ENCODE results near the gene EFNA5.

Gene EFNA5

DNA sequence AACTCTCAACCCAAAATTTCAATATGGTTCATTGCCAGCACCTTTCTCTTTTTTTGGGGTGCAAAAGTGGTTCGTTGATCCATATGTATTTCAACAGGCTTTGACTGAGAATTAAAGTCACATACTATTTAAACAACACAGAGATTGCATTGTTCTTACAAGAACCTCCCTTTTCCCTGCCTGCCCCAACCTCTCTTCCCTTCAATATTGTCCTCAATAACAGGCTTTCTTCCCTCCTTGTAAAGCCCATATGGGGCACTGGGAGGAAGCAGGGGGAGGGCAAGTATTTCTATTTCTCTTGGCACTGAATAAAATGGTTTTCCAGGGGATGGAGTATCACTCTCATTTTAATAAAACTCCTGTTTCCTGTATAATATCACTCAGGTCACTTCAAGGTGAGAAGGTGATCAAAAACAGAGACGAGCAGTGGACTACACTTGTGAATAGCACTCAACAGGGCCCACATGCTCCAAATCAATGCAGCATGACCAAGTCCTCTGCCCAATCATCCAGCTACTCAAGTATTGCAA, 65.1 kb downstream of the EFNA5 start:
- no peak overlapping the region for H2BK5ac ChIP-seq (ENCODE audit: low read length)
- no peak overlapping the region for H3K4me3 ChIP-seq (ENCODE audit: low read length)
- H3K23ac ChIP-seq (ENCODE audit: low read length) = no peak overlapping the region
- H3K79me1 ChIP-seq (ENCODE audit: low read length) = peaks cover 10% of the 10 kb centered on the region
- H2AK5ac ChIP-seq (ENCODE audit: low read length) = no peak overlapping the region
- H2BK120ac ChIP-seq (ENCODE audit: low read depth, low read length) = no peak overlapping the region
- no peak for DNase-seq
- no peak overlapping the region for H4K5ac ChIP-seq (ENCODE audit: low read length)
- H3K9ac ChIP-seq (ENCODE audit: low read length) = no peak overlapping the region
- H3K56ac ChIP-seq (ENCODE audit: low read length) = no peak overlapping the region
- H3K4ac ChIP-seq (ENCODE audit: low read depth, low read length) = no peak overlapping the region
- no peak overlapping the region for H3K27ac ChIP-seq (ENCODE audit: low read depth, low read length)
- no peak overlapping the region for H2BK15ac ChIP-seq (replicated peaks; ENCODE audit: low read depth)
- no CpG with 5 or more reads among the region's 2 CpGs for WGBS (ENCODE audit: extremely low coverage, insufficient coverage, low lambda C conversion rate)
- peaks cover 12% of the 10 kb centered on the region for H3K79me2 ChIP-seq (ENCODE audit: control insufficient read depth, insufficient read depth, low read length)
- H3K4me2 ChIP-seq (ENCODE audit: low read length) = no peak overlapping the region
- no peaks in the 10 kb centered on the region for H3K27me3 ChIP-seq (ENCODE audit: insufficient read depth, low read length, poor library complexity)
- H3K36me3 ChIP-seq (ENCODE audit: control insufficient read depth, insufficient read depth, low read length) = no peaks in the 10 kb centered on the region
- peaks cover 8% of the 10 kb centered on the region for H3K4me1 ChIP-seq (ENCODE audit: control insufficient read depth, low read depth, low read length)
- no peak overlapping the region for H3K18ac ChIP-seq (ENCODE audit: low read length)
- no peak overlapping the region for H4K8ac ChIP-seq (ENCODE audit: low read depth, low read length)

DNA sequence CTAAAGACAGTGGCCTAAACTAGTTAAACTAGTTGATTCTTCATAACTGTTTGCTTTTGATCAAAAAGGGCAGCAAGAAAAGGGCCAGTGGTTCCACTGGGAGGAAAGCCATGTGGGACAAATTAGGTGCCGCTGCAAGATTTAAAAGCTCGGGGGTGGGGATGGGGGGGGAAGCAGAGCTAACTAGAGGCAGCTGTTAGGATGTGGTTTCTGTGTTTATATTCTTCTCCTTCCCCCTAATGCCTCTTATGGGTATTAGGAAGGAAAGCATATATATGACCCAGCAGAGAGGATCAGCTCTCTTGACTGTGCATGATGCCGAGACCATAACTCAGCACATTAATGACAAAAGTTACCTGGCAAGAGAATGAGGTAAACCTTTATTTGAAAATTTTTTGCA, 65.7 kb downstream of the EFNA5 start:
- H3K23ac ChIP-seq (ENCODE audit: low read length) = no peak overlapping the region
- no peak overlapping the region for H2BK15ac ChIP-seq (replicated peaks; ENCODE audit: low read depth)
- no peak overlapping the region for H4K5ac ChIP-seq (ENCODE audit: low read length)
- no peak overlapping the region for H3K4me2 ChIP-seq (ENCODE audit: low read length)
- no peak overlapping the region for H3K9ac ChIP-seq (ENCODE audit: low read length)
- no peak overlapping the region for H3K4ac ChIP-seq (ENCODE audit: low read depth, low read length)
- DNase-seq = no peak
- H4K8ac ChIP-seq (ENCODE audit: low read depth, low read length) = no peak overlapping the region
- peaks cover 12% of the 10 kb centered on the region for H3K79me2 ChIP-seq (ENCODE audit: control insufficient read depth, insufficient read depth, low read length)
- H3K4me3 ChIP-seq (ENCODE audit: low read length) = no peak overlapping the region
- no peak overlapping the region for H2BK5ac ChIP-seq (ENCODE audit: low read length)
- H3K56ac ChIP-seq (ENCODE audit: low read length) = no peak overlapping the region
- H3K18ac ChIP-seq (ENCODE audit: low read length) = no peak overlapping the region
- H2BK120ac ChIP-seq (ENCODE audit: low read depth, low read length) = no peak overlapping the region
- peaks cover 8% of the 10 kb centered on the region for H3K4me1 ChIP-seq (ENCODE audit: control insufficient read depth, low read depth, low read length)
- no peaks in the 10 kb centered on the region for H3K27me3 ChIP-seq (ENCODE audit: insufficient read depth, low read length, poor library complexity)
- no peak overlapping the region for H3K27ac ChIP-seq (ENCODE audit: low read depth, low read length)
- no peak overlapping the region for H2AK5ac ChIP-seq (ENCODE audit: low read length)
- H3K36me3 ChIP-seq (ENCODE audit: control insufficient read depth, insufficient read depth, low read length) = no peaks in the 10 kb centered on the region
- H3K79me1 ChIP-seq (ENCODE audit: low read length) = peaks cover 10% of the 10 kb centered on the region
- WGBS (ENCODE audit: extremely low coverage, insufficient coverage, low lambda C conversion rate) = no CpG with 5 or more reads among the region's 3 CpGs

DNA sequence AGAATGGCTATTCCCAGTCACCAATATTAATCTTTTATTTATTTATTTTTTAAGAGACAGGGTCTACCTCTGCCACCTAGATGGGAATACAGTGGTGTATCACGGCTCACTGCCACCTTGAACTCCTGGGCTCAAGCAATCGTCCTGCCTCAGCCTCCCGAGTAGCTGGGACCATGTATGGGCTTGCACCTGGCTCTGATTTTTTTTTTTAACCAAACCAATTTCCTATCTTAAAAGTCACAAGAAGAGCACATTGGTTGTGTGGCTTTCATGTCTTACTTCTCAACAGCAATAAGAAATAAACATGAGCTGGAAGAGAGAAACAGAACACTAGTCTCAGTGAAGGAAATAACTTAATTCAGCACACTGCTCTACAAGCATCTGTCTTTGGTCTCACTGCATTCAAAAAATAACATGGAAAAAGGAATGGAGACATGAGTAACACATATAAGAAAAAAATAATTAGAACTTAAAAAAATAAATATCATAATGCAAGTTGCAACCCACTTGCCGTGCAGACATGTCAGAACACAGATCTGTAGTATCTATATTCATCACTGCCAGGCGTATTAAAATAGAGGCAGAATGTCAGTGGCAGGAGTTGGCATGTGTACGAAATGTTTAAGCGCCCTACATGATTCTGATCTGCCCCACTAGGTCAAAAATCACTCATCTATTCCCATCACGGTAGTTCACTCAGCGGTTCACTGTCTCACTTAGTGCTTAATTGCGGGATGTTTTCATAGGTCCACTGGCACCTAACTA, 66.4 kb downstream of the EFNA5 start:
- Histone ChIP-seq H2BK15ac (replicated peaks; ENCODE audit: low read depth) (no peak overlapping the region), H3K4me1 (ENCODE audit: control insufficient read depth, low read depth, low read length) (peaks cover 8% of the 10 kb centered on the region), H4K8ac (ENCODE audit: low read depth, low read length) (no peak overlapping the region), H3K79me1 (ENCODE audit: low read length) (peaks cover 10% of the 10 kb centered on the region), H3K27ac (ENCODE audit: low read depth, low read length) (no peak overlapping the region), H3K4me3 (ENCODE audit: low read length) (no peak overlapping the region), H3K9ac (ENCODE audit: low read length) (no peak overlapping the region), H4K5ac (ENCODE audit: low read length) (no peak overlapping the region), H2BK120ac (ENCODE audit: low read depth, low read length) (no peak overlapping the region), H3K27me3 (ENCODE audit: insufficient read depth, low read length, poor library complexity) (no peaks in the 10 kb centered on the region), H3K23ac (ENCODE audit: low read length) (no peak overlapping the region), H3K79me2 (ENCODE audit: control insufficient read depth, insufficient read depth, low read length) (peaks cover 12% of the 10 kb centered on the region), H2AK5ac (ENCODE audit: low read length) (no peak overlapping the region), H3K4me2 (ENCODE audit: low read length) (no peak overlapping the region), H3K18ac (ENCODE audit: low read length) (no peak overlapping the region), H3K36me3 (ENCODE audit: control insufficient read depth, insufficient read depth, low read length) (no peaks in the 10 kb centered on the region), H3K56ac (ENCODE audit: low read length) (no peak overlapping the region), H3K4ac (ENCODE audit: low read depth, low read length) (no peak overlapping the region), H2BK5ac (ENCODE audit: low read length) (no peak overlapping the region)
- no CpG with 5 or more reads among the region's 10 CpGs for WGBS (ENCODE audit: extremely low coverage, insufficient coverage, low lambda C conversion rate)
- DNase-seq = no peak

DNA sequence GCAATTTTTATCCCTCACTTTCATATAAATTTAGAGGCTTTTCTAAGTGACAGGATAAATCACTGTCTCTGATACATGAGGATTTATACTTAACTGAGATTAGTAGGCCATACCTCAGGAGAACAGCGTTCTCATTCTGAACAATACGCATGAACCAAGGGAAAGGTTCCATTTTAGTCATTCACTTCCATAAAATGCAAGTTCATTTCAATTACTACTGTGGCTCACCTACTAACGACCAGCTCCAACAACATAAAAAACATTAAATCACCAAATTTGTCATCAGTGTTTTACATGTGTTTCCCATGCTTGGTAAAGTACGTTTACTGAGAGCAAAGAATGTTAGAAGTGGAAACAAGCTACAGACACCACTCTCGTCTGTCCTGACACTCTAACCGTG, 67.4 kb downstream of the EFNA5 start:
- Histone ChIP-seq H2BK15ac (replicated peaks; ENCODE audit: low read depth) (no peak overlapping the region), H3K23ac (ENCODE audit: low read length) (no peak overlapping the region), H2BK120ac (ENCODE audit: low read depth, low read length) (no peak overlapping the region), H4K5ac (ENCODE audit: low read length) (no peak overlapping the region), H3K27ac (ENCODE audit: low read depth, low read length) (no peak overlapping the region), H3K4me1 (ENCODE audit: control insufficient read depth, low read depth, low read length) (peaks cover 8% of the 10 kb centered on the region), H2AK5ac (ENCODE audit: low read length) (no peak overlapping the region), H3K4me3 (ENCODE audit: low read length) (no peak overlapping the region), H3K56ac (ENCODE audit: low read length) (no peak overlapping the region), H3K18ac (ENCODE audit: low read length) (no peak overlapping the region), H3K4ac (ENCODE audit: low read depth, low read length) (no peak overlapping the region), H4K8ac (ENCODE audit: low read depth, low read length) (no peak overlapping the region), H3K4me2 (ENCODE audit: low read length) (no peak overlapping the region), H3K36me3 (ENCODE audit: control insufficient read depth, insufficient read depth, low read length) (no peaks in the 10 kb centered on the region), H2BK5ac (ENCODE audit: low read length) (no peak overlapping the region), H3K27me3 (ENCODE audit: insufficient read depth, low read length, poor library complexity) (no peaks in the 10 kb centered on the region), H3K79me2 (ENCODE audit: control insufficient read depth, insufficient read depth, low read length) (peaks cover 10% of the 10 kb centered on the region), H3K9ac (ENCODE audit: low read length) (no peak overlapping the region), H3K79me1 (ENCODE audit: low read length) (peaks cover 8% of the 10 kb centered on the region)
- DNase-seq = no peak
- WGBS (ENCODE audit: extremely low coverage, insufficient coverage, low lambda C conversion rate) = no CpG with 5 or more reads among the region's 6 CpGs

DNA sequence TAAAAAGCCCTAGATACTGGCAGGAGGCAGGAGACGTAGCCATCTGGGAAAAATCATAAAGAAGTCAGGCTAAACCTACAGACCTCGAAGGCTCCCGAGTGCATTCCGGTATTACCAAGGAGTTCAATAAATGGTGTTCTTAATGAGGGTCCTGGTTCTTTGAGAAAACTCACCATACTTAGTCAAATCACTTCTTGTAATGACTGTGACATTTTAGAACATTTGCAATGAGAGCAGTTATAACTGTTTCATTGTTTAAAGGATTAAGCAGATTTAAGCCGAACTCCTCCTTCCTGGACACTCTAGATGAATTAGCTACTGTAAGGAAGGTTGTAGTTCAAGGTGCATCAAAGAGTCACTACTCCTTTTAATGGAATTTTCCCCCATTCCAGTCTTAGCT, 67.8 kb downstream of the EFNA5 start:
- no peak overlapping the region for H4K8ac ChIP-seq (ENCODE audit: low read depth, low read length)
- H3K18ac ChIP-seq (ENCODE audit: low read length) = no peak overlapping the region
- no peak overlapping the region for H3K56ac ChIP-seq (ENCODE audit: low read length)
- H2BK15ac ChIP-seq (replicated peaks; ENCODE audit: low read depth) = no peak overlapping the region
- no peak overlapping the region for H4K5ac ChIP-seq (ENCODE audit: low read length)
- no CpG with 5 or more reads among the region's 5 CpGs for WGBS (ENCODE audit: extremely low coverage, insufficient coverage, low lambda C conversion rate)
- H3K9ac ChIP-seq (ENCODE audit: low read length) = no peak overlapping the region
- no peak overlapping the region for H3K4me2 ChIP-seq (ENCODE audit: low read length)
- no peak overlapping the region for H2AK5ac ChIP-seq (ENCODE audit: low read length)
- no peak overlapping the region for H3K23ac ChIP-seq (ENCODE audit: low read length)
- peaks cover 6% of the 10 kb centered on the region for H3K79me2 ChIP-seq (ENCODE audit: control insufficient read depth, insufficient read depth, low read length)
- no peaks in the 10 kb centered on the region for H3K27me3 ChIP-seq (ENCODE audit: insufficient read depth, low read length, poor library complexity)
- peaks cover 6% of the 10 kb centered on the region for H3K79me1 ChIP-seq (ENCODE audit: low read length)
- H2BK120ac ChIP-seq (ENCODE audit: low read depth, low read length) = no peak overlapping the region
- H3K4me1 ChIP-seq (ENCODE audit: control insufficient read depth, low read depth, low read length) = peaks cover 6% of the 10 kb centered on the region
- H3K36me3 ChIP-seq (ENCODE audit: control insufficient read depth, insufficient read depth, low read length) = no peaks in the 10 kb centered on the region
- H2BK5ac ChIP-seq (ENCODE audit: low read length) = no peak overlapping the region
- H3K4ac ChIP-seq (ENCODE audit: low read depth, low read length) = no peak overlapping the region
- no peak overlapping the region for H3K4me3 ChIP-seq (ENCODE audit: low read length)
- no peak overlapping the region for H3K27ac ChIP-seq (ENCODE audit: low read depth, low read length)
- DNase-seq = no peak

DNA sequence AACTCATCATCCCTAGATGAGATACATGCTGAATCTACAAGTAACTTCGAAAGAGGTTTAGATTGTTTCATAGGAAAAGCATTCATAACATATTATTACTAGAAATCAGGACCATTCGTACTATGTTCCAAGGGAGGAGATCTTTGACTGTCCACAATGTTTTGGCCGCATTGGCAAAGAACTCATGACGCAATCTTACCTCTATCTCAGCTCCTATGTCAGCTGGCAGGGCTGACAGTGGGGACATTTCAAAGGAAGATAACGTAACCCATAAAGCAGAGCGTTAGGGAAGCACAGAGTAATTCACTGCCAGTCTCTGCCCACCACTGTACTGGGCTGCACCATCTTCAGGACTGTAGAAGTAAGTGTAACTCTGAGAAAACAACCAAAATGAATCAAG, 69.7 kb downstream of the EFNA5 start:
- H3K9ac ChIP-seq (ENCODE audit: low read length) = no peak overlapping the region
- no peak overlapping the region for H2AK5ac ChIP-seq (ENCODE audit: low read length)
- H3K27me3 ChIP-seq (ENCODE audit: insufficient read depth, low read length, poor library complexity) = no peaks in the 10 kb centered on the region
- peaks cover 2% of the 10 kb centered on the region for H3K79me2 ChIP-seq (ENCODE audit: control insufficient read depth, insufficient read depth, low read length)
- H3K4me3 ChIP-seq (ENCODE audit: low read length) = no peak overlapping the region
- H2BK120ac ChIP-seq (ENCODE audit: low read depth, low read length) = no peak overlapping the region
- H3K4ac ChIP-seq (ENCODE audit: low read depth, low read length) = no peak overlapping the region
- no peak overlapping the region for H2BK15ac ChIP-seq (replicated peaks; ENCODE audit: low read depth)
- no CpG with 5 or more reads among the region's 6 CpGs for WGBS (ENCODE audit: extremely low coverage, insufficient coverage, low lambda C conversion rate)
- H2BK5ac ChIP-seq (ENCODE audit: low read length) = no peak overlapping the region
- H4K8ac ChIP-seq (ENCODE audit: low read depth, low read length) = no peak overlapping the region
- no peaks in the 10 kb centered on the region for H3K36me3 ChIP-seq (ENCODE audit: control insufficient read depth, insufficient read depth, low read length)
- no peak overlapping the region for H3K4me2 ChIP-seq (ENCODE audit: low read length)
- H3K56ac ChIP-seq (ENCODE audit: low read length) = no peak overlapping the region
- no peak overlapping the region for H4K5ac ChIP-seq (ENCODE audit: low read length)
- H3K23ac ChIP-seq (ENCODE audit: low read length) = no peak overlapping the region
- no peak for DNase-seq
- no peak overlapping the region for H3K18ac ChIP-seq (ENCODE audit: low read length)
- H3K4me1 ChIP-seq (ENCODE audit: control insufficient read depth, low read depth, low read length) = peaks cover 6% of the 10 kb centered on the region
- peaks cover 6% of the 10 kb centered on the region for H3K79me1 ChIP-seq (ENCODE audit: low read length)
- H3K27ac ChIP-seq (ENCODE audit: low read depth, low read length) = no peak overlapping the region

Data from mesendoderm (in vitro differentiated cells).